ENCODE results near the gene SMARCA2.

Gene SMARCA2

DNA sequence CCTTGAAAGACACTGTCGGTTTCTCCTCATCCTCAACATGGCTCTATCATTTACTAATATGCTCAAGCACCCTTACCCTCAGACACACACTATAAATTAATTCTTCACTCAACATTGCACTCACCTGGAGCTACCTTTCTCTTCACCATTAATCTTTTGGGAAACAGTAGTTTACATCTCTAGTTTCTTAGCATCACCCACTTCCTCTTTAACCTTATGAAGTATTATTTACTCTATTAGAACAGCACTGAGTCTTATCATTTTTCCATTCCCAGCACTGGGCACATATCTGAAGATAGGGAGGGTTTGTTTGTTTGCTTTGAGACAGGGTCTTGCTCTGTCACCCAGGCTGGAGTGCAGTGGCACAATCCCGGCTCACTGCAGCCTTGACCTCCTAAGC, 213.5 kb downstream of the SMARCA2 start:
- no peak overlapping the region for H3K4me3 ChIP-seq (ENCODE audit: low read depth, low read length)
- no peak for DNase-seq (ENCODE audit: low read depth)

DNA sequence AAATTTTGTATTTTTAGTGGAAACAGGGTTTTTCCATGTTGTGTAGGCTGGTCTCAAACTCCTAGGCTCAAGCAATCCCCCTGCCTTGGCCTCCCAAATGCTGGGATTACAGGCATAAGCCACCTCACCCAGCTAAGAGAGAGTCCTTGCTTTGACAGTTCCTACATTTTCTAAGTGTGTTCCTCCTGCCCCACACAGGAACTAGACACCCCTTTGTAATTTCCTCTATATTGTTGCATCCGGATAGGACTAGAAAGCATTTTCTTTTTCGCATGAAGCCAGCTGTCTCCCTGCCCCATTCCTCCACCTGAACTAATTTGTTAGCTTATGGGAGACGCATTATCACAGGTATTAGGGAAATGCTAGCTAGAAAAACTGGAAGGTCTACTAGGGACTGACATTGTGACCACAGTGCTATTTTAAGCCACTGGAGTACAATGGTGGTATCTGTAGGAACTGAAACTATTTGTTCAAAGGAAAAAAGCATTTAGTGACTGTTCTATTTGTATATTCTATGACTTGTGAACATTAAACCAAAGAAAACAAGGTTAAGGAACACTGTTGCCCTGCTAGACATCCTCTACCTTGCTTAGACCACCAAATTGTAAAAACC, 214.1 kb downstream of the SMARCA2 start:
- no peak overlapping the region for H3K4me3 ChIP-seq (ENCODE audit: low read depth, low read length)

DNA sequence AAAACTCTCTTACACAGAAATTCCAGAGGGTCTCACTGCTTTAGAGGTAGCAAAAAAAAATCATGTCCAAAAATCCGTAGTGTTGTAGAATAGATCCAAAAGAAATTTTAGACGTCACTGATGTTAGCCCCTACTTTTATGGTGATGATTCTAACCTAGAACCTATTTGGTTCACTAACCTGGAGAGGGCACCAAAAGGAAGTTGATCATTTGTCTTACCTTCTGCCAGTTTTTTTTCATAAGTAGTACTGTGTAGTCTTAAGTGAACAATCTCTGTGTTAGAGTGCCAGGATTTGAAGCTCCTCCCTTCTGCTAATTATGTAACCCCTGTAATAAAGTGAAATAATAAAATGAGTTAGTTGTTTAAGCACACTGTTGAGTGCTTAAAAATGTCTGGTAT, 215.2 kb downstream of the SMARCA2 start:
- DNase-seq (ENCODE audit: low read depth): no peak
- no peak overlapping the region for H3K4me3 ChIP-seq (ENCODE audit: low read depth, low read length)

More for the DNA sequence above, 214.1 kb downstream of the SMARCA2 start:
- no peak for DNase-seq (ENCODE audit: low read depth)

DNA sequence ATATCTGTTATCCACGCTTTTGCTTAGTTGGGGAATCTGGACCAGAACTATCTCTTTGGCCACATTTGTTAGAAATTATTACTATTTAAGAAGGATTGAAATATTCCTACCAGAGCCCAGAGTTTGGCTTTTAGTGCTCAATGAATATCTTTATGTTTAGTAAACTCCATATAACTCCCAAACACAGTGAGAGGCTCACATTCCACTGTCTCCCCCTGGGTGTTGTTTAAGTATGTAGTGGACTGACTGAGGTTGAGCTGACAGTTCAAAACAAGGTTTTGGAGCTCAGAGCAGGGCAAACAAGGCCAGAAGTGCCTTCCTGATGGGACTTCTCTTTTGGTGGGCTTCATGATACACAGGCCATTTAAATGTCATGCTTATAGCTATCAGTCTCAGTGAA, 216.0 kb downstream of the SMARCA2 start:
- no peak for DNase-seq (ENCODE audit: low read depth)
- H3K4me3 ChIP-seq (ENCODE audit: low read depth, low read length): no peak overlapping the region

DNA sequence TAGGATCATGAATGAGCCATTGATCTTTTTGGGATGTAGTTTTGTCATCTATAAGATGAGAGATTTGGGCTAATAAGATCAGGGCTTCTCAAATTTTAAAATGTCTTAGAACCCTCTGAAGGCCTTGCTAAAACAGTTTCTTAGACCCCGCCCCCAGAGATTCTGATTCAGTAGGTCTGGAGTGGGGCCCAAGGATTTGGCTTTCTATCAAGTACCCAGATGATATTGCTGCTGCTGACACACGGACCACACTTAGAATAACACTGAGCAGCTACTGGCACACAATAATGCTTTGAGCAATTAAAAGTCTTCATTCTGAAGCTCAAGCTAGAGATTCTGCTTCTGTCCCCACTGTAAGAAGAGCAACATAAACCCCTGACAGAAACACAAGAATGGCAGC, 216.7 kb downstream of the SMARCA2 start:
- H3K4me3 ChIP-seq (ENCODE audit: low read depth, low read length): no peak overlapping the region
- DNase-seq (ENCODE audit: low read depth): peak; percentile 70

DNA sequence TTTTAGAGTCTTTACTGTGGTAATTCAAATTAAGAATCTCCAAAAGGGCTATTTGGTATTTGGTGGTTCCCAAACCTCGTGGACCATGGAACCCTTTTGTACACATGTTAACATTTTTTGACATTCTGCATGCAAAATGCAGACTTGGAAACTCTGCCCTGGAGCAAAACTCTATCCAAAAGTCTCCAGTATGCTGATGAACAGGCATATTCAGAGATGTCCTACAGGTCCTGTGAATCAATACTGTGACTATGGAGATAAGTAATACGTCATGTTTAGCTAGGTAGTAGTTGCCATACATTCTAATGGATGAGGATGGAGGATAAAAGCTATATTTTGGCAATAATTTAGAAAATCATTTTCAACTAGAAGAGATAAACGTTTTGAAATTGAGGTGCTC, 218.1 kb downstream of the SMARCA2 start:
- no peak overlapping the region for H3K4me3 ChIP-seq (ENCODE audit: low read depth, low read length)
- DNase-seq (ENCODE audit: low read depth): no peak

DNA sequence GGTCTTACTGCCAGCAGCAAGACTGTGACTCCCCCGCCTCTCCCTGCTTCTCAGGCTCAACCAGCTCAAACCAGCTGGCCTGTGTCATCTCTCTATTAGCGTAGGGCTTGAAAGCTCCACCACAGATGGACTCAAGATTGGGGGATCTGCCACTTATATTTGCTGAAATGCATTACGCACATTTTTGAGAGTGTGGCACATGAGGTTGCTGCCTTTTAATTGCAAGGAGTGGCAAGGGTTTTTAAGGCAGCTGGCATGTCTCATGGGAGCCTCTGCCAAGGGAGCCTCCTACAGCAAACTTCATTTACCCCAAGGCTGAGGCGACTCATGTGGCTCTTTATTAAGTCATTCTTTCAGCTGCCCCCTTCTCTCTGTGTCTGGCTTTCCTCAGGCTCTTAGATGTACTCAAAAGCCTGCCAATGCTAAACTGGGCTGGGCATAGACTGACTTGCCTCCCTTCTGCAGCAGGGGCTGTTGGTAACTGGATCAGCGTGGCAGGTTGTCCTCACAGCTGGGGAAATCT, 219.3 kb downstream of the SMARCA2 start:
- DNase-seq (ENCODE audit: low read depth): no peak
- H3K4me3 ChIP-seq (ENCODE audit: low read depth, low read length): no peak overlapping the region

DNA sequence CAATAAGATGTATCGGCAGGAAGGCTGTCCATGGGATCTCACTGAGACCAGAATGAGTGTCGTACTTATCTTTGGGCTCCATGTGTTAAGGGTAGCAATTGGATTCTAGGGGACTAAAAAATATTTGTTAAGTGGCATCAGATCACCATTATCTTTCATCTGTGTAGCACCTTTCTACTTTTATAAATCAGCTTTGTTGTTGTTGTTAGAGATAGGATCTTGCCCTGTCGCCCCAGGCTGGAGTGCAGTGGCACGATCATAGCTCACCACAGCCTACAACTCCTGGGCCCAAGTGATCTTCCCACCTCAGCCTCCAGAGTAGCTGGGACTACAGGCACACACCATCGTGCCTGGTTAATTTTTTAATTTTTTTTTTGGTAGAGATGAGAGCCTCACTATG, 220.5 kb downstream of the SMARCA2 start:
- no peak overlapping the region for H3K4me3 ChIP-seq (ENCODE audit: low read depth, low read length)
- DNase-seq (ENCODE audit: low read depth): no peak

DNA sequence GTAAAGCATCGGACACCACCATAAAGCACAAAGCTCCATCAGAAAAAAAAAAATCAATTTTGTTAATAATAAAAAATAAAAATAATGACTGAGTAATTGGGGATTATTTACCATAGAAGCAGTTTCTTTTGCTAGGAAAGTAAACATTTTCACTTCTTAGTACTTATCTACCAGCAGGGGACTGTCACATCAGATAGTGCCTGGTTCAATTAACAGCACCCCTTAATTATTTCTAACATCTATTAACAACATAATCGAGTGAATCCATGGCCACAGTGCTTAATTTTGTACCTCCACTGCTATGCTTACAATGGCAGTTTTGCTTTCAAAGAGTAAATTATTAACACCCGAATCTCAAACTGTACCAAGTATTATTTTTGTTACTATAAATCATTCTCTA, 221.7 kb downstream of the SMARCA2 start:
- no peak overlapping the region for H3K4me3 ChIP-seq (ENCODE audit: low read depth, low read length)
- DNase-seq (ENCODE audit: low read depth): no peak

DNA sequence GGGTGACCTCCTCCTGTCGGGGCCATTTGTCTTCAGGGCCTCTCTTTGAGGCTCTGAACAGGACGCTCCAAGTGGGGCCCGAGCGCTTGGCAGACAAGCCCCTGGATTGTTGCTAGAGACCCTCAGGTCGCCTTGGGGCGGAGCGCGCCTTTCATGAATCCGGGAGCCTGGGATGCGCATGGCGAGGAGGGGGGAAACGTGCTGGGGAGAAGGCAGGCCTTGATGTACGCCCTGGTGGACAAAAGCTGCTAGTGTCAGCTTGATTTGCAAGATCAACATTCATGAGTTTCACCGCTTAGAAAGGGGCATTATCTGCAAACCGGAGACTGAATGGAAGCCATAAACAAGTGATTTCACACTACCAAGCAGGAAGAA, 226.3 kb downstream of the SMARCA2 start:
- DNase-seq (ENCODE audit: low read depth): peak; percentile 76
- peak overlapping the region; percentile 53 for H3K4me3 ChIP-seq (ENCODE audit: low read depth, low read length)

DNA sequence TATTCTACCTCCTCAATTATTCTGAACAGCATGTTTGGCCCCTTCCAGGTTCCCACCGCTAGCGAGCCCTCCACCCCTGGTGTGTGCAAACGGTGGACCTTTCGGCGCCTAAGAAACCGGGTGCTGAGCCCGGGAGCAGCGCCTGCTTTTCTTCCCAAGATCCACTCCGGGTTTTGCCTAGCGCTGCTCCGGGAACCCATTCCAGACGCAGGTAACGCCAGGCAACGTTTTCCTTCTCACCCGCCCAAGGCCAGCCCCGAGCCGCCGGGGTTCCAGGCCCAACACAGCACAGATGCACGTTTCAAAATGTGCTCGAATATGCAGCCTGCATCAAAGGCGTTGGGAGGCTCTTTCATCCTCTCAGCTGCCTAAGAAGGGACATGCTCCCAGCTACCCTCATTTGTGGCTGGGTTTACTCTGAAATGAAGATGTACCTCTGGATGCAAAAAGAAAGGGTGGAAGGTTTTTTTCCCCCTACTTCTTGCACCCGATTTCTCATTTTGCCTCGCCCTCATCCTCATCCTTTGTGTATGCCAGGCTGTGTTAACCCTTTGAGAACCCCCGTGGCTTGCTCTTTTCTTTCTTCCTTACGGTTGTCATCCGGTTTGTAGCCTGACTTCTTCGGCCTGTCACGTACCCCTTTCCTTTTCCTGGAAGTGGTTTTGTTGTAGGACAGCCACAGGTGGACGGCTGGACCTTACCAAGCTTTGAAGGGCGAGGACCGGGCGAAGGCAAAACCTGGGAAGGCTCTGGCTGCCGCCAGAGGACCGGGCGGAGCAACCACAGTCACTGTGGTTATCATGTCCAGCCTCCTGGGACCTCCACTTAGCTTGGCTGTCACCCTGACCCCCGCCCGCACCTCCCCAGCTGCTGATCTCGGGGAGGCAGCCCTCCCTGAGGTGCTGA, 226.9 kb downstream of the SMARCA2 start:
- H3K4me3 ChIP-seq (ENCODE audit: low read depth, low read length): peak overlapping the region; percentile 53
- peak; percentile 67 for DNase-seq (ENCODE audit: low read depth)

DNA sequence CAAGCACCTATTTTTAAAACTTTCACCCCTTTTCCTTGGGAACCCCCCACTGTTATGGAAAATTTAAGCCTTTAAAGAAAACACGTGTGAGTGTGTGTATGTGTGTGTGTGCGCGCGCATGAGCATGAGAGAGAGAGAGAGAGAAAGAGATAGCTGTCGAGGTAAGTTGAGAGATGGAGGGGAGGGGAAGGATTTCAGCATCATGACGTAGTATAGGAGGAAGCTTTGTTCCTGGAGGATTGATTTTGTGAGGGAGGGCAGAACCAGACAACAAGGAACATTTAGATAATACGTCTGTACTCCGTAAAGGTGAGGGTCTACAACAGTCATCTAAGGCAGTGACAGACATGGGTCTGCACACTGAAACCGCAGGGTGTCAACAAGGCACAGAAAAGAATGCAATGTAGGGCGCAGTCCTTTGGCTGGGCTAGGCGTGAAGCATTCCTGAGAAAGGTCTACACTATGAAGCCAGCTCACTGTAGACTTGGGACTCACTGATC, 227.7 kb downstream of the SMARCA2 start:
- DNase-seq (ENCODE audit: low read depth): no peak
- H3K4me3 ChIP-seq (ENCODE audit: low read depth, low read length): peak overlapping the region; percentile 53
